Activated T-helper 17 cell treated with anti-CD3 and anti-CD28 coated beads, Interleukin-2, amount 50 U/mL, for 72 hours (primary cell): ENCODE measurements around the gene OR4C46. TPM values are rescaled to one million over a fixed set of nuclear protein-coding genes. Genes with fewer than 3 reads are reported as not detected.
"Not testable (repeated sequence)": the region's sequence is repeated elsewhere in the genome, so short reads cannot be mapped to it uniquely, and the experiment has no call there.

ENCODE experiments used
- ATAC-seq: fragments of 150-1000 bp; cut with Tn5 transposase; replicated peaks from 2 replicates; pipeline ENCODE4 v1.10.0; 2021; ENCODE audit warnings: mild to moderate bottlenecking, moderate library complexity
- H3K27ac Mint-ChIP-seq: one replicate; pipeline ENCODE4 v1.8.0; 2022; ENCODE audit warnings: mixed read lengths
- H3K27me3 Mint-ChIP-seq: one replicate; pipeline ENCODE4 v1.8.0; 2022; ENCODE audit warnings: mixed read lengths
- H3K36me3 Mint-ChIP-seq: one replicate; pipeline ENCODE4 v1.8.0; 2022; ENCODE audit warnings: low read depth, mild to moderate bottlenecking, mixed read lengths
- H3K4me1 Mint-ChIP-seq: one replicate; pipeline ENCODE4 v1.8.0; 2022; ENCODE audit warnings: mixed read lengths
- H3K4me3 Mint-ChIP-seq: one replicate; pipeline ENCODE4 v1.8.0; 2022; ENCODE audit warnings: mild to moderate bottlenecking, mixed read lengths
- H3K9me3 Mint-ChIP-seq: one replicate; pipeline ENCODE4 v1.8.0; 2022; ENCODE audit warnings: mixed read lengths
- total RNA-seq, 2 donors: library from RNA; stranded (reverse); gene quantifications; one replicate each; pipeline ENCODE4 v1.2.3, GENCODE V29; 2022

Gene OR4C46
- total RNA-seq: not detected

DNA sequence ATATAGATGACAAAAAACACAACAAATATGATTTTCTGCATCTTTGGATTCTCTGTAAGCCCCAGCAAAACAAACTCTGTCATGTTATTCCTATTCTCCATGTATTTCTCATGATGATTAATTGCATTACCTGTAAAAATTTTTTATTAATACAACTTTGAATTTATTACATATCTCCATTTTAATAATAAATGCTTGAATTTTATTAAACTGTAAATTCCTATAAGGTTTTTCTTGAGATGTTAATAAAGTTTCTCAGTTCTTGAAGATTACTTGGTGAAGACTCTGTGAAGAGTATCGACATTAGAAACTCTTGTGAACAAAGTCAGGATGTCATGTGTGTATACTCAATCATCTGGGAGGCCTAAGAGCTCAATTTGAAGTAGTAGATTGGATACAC lies at the start of gene OR4C46:
Gene OR4C46 (minus strand): TSS at position 101 of the 400 bp plus-strand sequence. CDS start 0 bp downstream, at position 101.
- Mint-ChIP-seq H3K36me3 (no peaks in the 10 kb centered on the region), H3K4me1 (no peaks in the 10 kb centered on the region), H3K27ac (no peak within 1 kb of the TSS), H3K4me3 (no peak within 1 kb of the TSS), H3K9me3 (peaks cover 30% of the 10 kb centered on the region), H3K27me3 (no peaks in the 10 kb centered on the region)
- no peak for ATAC-seq

DNA sequence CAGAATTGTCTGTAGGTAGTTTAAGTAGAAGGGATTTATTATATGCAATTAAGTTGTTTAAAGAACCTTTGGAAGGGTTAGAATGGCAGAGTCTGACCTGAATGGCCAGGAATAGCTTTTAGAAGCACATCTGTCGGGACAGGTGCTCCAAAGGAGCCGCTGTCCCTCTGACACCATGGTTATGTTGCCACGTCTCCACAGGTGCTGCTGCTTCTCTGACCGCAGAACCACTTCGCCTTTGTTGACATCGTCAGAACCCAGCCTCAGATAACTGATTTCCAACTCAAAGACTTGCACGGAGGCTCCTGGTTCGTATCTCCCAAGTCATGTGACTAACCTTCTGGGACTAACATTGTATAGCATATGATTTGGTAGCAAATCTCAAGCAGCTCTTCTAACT lies 41.8 kb upstream of the OR4C46 start:
- H3K36me3 Mint-ChIP-seq, H3K4me1 Mint-ChIP-seq, H3K4me3 Mint-ChIP-seq, H3K27ac Mint-ChIP-seq, H3K27me3 Mint-ChIP-seq, ATAC-seq: not testable (repeated sequence)
- H3K9me3 Mint-ChIP-seq: peaks cover 15% of the 10 kb centered on the region

DNA sequence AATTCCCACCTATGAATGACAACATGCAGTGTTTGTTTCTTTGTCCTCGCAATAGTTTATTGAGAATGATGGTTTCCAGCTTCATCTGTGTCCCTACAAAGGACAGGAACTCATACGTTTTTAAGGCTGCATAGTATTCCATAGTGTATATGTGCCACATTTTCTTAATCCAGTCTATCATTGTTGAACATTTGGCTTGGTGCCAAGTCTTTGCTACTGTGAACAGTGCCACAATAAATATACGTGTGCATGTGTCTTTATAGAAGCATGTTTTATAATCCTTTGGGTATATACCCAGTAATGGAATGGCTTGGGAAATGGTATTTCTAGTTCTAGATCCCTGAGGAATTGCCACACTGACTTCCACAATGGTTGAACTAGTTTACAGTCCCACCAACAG lies 42.4 kb downstream of the OR4C46 start:
- not testable (repeated sequence) for H3K36me3 Mint-ChIP-seq, H3K4me1 Mint-ChIP-seq, H3K4me3 Mint-ChIP-seq, ATAC-seq, H3K27me3 Mint-ChIP-seq, H3K27ac Mint-ChIP-seq
- H3K9me3 Mint-ChIP-seq: peaks cover 25% of the 10 kb centered on the region

DNA sequence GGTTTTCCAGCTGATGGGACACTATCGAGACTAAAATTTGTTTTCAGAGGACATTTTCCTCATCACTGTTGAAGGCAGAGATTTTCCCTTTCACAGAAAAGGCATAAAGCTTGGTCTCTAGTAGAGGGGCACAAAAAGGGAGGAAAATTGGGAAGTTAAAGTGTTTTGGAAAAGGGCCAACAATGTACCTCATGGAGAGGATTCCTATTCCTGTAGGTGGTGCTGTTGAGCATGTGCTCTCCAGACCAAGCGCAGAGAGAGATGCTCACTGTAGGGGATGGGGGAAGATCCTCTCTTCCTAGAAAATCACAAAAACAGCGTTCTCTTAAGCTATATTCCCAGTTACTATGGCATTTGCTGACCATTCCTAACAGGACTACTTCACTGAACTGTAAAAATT lies 44.9 kb downstream of the OR4C46 start:
- H3K4me1 Mint-ChIP-seq: no peaks in the 10 kb centered on the region
- H3K27ac Mint-ChIP-seq: no peak overlapping the region
- ATAC-seq: no peak
- peaks cover 16% of the 10 kb centered on the region for H3K9me3 Mint-ChIP-seq
- no peaks in the 10 kb centered on the region for H3K27me3 Mint-ChIP-seq
- H3K4me3 Mint-ChIP-seq: no peak overlapping the region
- H3K36me3 Mint-ChIP-seq: no peaks in the 10 kb centered on the region

DNA sequence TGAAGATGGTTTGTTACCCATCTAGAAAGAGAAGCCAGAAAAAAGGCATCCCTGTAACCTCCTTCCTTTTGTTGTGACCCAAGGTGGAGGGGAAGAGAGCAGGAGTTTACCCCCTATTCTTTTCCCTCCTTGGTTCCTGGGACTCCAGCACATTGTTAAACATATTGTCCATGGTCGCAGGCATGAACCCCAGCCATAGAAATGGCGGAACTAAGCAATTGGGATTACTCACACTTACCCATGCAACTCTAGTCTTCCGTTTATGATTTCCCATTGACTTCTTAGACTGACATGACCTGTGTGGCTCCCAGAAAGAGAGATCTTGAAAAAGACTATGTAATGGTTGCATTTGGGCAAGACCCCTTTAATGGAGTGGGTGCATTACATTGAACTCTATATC lies 45.4 kb downstream of the OR4C46 start:
- peaks cover 16% of the 10 kb centered on the region for H3K9me3 Mint-ChIP-seq
- no peaks in the 10 kb centered on the region for H3K4me1 Mint-ChIP-seq
- no peak overlapping the region for H3K27ac Mint-ChIP-seq
- no peaks in the 10 kb centered on the region for H3K36me3 Mint-ChIP-seq
- no peak overlapping the region for H3K4me3 Mint-ChIP-seq
- ATAC-seq: no peak
- no peaks in the 10 kb centered on the region for H3K27me3 Mint-ChIP-seq

Other genes with a start within 250 kb of the OR4C46 start
- gene OR4A5, start 102.8 kb upstream of the OR4C46 start, total RNA-seq: not detected